Activated CD8-positive, alpha-beta memory T cell treated with anti-CD3 and anti-CD28 coated beads, Interleukin-2, amount 50 U/mL, for 4 hours (primary cell): ENCODE measurements around the gene PALS1.

ENCODE experiments used
- DNase-seq: peaks from one replicate; pipeline ENCODE4 v3.0.0-alpha.2; 2020

PALS1 gene

DNA sequence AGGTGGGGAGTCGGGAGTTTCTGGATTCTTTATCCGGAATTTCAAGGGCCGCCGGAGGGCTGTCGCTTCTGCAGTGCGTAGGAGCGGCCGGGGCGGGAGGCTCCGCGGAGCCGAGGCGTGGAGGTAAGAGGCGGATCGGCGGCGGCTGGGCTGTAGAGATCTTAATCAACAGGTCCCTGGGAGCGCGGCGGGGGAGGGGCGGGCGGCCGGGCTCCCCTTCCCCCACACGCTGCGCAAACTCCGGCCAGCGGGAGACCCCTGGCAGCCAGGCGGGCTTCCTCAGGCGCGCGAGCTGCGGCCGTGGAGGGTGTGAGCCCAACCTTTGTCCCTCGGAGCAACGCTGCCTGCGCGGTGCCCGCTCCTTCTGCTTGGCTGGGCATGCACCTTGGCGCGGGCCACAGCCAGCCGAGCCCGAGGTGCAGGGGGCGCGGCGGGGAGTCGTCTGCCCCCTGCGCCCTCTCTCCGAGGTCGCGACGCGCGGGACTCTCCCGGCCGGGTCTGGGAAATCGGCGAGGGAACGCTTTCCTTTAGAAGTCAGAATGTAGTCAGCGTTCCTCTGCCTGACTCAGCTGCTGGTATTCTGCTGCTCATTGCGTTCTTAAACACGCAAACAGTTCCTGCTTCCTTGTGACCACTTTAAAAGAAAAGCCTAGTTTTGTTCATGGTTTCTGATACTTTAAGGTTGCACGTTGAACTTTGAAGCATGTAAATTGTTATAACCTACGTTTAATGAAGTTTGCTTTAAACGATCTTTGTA lies at the start of gene PALS1:
Gene PALS1, plus strand, starts transcription at position 25 of the 757 bp plus-strand sequence. CDS start 37,736 bp downstream, outside the sequence.
- DNase-seq, result no peak

DNA sequence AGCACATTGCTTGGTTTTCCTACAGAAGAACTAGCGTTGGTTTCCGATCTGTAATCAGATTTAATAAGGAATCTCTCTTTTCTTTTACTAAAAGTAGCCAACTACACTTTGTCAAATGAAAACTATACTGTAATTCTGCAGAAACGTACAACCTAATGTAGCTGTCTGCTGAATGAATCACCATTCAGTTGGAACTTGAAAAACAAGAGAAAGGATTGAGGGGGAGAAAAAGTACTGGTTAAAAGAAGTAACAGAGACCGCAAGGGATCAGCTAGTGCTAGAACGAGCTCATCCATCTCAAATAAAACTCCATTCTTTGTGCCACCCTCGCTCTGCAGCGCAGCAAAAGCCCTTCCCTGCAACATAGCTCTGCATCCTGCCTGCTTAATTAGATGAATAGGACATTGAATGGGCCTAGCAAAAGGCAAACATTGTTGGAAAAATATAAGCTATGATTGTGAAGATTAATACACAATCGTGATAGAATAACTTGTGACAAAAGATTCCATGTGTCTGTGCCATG lies 49.4 kb upstream of the PALS1 start:
- DNase-seq, result no peak

DNA sequence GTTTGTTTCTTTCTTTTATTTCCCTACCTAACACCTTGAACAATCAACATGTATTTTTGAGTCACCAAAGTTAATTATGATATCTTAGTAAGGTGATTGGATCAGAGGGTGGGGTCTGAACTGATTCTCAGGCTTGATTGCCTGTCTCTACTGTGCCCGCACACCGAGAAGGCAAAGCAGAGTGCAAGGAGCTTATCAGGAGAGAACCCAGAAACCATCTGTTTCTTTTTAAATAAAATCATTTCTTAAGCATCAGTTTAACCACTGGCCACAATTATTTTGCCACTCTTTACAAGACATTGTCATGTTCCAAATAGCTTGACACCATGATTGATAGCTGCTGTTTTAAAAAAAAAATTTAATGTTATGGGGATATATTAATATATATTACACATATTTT lies 48.9 kb upstream of the PALS1 start:
- DNase-seq, result no peak

DNA sequence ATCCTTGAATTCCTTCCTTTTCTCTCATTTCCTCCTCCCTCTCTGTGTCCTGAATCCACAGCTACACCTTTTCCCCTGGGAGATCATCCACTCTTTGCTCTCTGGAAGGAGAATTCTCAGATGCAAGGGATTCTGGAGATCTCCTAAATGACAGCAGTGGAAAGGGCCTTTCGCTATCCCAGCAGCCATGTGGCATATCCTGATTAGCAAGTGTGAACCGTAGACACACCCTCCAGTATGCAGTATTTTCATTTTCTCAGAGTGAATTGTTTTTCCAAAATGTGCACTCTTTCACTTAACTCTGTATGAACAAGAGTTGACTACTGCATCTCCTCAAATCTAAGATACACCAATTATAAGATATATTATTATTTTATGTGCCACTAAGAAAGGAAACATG lies 46.0 kb upstream of the PALS1 start:
- DNase-seq, result no peak

DNA sequence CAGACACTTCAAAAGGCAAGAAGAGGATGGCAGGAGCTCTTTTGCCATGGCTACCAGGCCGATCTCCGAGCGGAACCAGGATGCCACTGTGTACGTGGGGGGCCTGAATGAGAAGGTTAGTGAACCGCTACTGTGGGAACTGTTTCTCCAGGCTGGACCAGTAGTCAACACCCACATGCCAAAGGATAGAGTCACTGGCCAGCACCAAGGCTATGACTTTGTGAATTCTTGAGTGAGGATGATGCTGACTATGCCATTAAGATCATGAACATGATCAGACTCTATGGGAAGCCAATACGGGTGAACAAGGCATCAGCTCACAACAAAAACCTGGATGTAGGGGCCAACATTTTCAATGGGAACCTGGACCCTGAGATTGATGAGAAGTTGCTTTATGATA lies 42.2 kb upstream of the PALS1 start:
- DNase-seq, result no peak

DNA sequence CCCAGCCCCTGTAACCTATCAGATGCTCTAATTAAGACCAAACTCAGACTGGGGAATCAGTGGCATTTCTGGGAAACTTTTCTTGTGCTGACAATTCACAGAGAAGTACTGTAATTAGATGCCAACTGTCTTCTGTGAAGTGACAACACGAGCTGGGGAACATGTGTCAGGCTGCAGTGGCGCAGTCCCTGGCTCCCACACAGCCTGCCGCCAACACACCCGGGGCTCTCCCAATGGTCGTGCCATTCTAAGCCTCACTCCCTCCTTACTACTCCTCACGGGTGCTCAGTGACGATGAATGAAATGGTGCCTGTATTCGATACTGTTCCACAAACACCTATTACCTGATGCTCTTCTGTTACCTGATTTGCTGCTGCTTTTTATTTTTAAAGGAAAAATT lies 33.4 kb upstream of the PALS1 start:
- no peak for DNase-seq

DNA sequence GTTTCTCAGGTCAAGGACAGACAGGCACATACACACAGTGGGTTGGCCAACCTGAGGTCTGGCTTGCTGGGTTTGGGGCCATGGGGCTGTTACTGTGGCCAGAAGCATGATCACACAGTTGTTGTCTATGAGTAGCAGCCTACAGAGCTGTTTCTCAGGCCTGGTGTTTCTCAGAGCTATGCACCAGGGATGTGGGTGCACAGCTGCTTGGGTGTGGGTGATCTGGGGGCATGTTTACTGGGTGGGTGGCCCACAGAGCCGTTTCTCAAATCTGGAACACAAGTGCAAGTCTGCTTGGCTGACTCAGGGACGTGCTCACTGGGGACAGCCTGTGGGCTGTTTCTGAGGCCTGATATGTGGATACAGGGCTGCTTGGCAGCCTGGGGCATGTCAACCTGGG lies 23.1 kb upstream of the PALS1 start:
- DNase-seq, result no peak

DNA sequence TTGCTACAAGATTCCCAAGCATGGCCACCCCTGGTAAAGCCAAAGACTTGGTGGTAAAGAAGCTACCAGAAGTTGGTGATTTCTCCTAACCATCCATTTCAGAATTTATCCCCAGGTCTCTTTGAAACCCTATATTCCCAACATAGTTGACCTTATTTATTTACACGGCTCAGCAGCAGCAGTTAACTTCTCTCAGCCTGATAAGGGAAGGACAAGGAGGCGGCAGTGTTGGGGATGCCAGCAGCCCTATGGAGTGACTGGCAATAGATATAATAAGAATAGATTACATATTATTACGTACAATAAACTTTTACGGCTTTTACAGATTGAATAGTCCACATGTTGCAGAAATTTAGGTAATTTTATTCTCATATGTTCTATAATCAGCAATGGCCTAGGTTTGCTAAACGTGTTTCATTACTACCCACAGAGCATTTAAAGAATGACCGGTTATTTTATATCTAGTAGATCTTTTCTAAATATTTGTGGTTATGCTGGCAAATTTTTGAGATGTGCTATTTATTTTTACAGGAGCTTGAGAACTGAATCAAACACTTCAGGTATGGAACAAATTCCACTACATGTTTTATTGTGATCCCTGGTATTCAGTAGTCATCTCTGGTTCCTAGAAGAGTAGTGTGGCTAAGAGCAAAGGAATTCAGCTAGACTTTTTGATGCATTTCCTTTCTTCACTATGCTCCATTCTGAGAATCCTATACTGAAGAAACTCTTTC lies 19.8 kb upstream of the PALS1 start:
- DNase-seq, result no peak

DNA sequence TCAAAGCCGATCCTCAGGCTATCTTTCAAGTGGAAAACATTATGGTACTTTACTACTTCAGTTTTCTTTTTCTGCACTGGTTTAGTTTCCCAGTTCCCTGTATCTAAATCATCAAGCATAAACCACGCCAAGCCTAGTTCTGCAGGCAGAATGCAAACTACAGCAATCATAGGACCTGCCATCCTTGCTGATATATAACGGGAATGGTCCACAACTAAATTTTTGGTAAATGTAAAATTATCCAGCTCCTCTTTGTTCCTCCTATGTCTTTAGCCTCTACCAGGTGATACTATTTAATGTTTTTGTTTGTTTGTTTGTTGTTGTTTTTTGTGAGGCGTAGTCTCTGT lies 19.3 kb upstream of the PALS1 start:
- DNase-seq, result no peak

DNA sequence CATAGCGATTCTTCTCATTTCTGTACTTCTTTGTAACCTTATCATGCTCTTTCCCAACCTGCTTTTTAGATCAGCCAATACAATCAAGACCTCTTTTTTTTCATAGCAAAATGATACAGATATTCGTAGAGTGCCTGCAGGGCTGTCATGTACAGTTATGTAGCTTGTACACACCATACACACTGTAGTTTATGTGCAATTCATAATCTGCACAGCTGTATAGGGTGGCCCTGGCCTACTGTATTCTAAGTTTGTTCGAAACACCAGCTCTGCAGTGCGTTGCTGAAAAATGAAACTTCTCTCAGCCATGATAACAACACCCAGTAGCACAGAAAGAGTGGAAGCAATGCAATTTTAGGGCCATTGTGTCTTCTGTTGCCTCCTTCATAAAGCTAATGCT lies 15.7 kb upstream of the PALS1 start:
- DNase-seq, result no peak

DNA sequence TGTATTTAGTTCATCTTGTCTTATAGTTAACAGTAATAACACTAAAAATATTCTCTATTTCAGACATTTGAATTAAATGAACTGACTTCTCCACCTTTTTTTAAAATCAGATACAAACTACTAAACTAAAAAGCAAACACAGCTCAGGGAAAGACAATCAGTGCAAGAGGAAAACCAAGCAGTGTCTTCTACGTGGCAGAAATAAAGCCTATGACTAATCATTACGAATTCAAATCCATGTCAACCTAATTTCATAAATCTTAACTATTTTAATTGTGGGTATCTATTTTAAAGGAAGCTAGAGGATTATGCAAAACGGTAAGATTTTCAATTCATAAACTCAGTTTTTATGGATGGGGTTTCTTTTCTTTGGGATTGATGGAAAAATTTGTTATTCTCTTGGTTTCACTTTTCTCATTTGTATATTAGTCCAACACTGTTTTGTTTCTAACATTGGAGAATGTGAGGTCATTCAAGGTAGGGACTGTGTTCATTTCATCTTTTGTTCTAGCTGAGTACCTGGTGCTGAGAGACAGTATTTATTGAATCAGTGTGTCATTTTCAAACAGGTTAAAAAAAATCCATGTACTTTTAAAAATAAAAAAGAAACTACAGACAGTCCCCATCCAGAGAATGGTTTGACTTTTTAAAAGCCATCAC lies 12.8 kb upstream of the PALS1 start:
- DNase-seq, result no peak

DNA sequence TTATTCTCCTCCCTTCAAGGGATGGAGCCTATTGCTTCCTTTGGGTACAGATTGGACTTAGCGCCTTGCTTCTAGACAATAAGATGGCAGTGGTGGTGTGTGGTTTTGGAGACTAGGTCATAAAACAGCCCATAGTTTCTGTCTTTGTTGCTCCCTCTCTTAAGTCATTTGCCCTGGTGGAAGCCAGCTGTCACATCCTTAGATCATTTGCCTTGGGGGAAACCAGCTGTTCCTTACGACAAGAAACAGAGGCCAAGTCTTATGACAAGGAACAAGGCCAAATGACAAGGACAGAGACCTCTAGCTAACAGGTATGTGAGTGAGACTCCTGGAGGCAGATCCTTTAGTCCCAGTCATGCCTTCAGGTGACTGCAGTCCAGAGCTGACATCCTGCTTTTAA lies 9.2 kb upstream of the PALS1 start:
- DNase-seq, result no peak

DNA sequence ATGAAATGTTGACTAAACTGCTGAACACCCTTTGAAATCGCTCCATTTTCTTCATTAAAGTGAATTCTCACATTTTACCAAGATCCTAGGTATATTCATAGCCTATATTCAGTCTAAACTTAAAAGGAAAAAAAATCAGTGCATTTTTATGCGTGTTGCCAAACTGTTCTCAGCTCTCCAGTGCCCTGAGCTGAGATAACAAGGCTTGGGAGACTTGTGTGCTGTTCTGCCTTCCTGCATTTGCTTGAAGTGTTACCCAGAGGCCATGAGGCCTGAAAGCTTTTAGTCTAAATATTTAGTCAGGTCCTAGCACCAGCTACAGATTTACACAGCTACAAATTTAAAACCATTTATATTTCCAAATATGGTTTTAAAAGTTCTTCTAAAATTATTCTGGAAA lies 8.6 kb upstream of the PALS1 start:
- no peak for DNase-seq

DNA sequence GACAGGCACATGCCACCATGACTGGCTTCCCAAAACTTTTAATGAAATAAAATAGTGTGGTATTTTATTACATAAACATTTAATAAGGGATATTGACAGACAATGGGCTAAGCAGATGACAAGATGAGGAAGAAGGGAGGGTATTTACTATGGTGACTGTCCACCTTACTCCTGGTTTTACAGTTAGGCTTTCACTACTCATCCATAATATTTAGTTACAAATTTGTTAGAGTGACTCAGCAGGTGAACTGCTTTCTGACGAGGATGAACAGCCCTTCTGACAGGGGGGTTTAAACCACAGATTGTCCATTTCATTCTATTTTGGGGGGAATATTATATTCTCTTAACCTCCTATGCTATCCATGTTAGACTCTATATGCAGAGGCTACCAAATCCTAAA lies 3.6 kb upstream of the PALS1 start:
- no peak for DNase-seq

DNA sequence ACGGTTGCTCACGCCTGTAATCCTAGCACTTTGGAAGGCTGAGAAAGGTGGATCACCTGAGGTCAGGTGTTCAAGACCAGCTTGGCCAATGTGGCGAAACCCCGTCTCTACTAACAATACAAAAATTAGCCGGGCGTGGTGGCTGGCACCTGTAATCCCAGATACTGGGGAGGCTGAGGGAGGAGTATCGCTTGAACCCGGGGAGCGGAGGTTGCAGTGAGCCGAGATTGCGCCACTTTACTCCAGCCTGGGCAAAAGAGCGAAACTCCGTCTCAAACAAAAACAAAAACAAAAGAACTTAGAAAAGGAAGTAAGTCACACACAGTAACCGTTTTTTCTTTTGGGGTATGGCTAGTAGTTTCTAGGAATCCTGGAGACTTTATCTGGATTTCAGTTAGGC lies 1.7 kb upstream of the PALS1 start:
- no peak for DNase-seq

DNA sequence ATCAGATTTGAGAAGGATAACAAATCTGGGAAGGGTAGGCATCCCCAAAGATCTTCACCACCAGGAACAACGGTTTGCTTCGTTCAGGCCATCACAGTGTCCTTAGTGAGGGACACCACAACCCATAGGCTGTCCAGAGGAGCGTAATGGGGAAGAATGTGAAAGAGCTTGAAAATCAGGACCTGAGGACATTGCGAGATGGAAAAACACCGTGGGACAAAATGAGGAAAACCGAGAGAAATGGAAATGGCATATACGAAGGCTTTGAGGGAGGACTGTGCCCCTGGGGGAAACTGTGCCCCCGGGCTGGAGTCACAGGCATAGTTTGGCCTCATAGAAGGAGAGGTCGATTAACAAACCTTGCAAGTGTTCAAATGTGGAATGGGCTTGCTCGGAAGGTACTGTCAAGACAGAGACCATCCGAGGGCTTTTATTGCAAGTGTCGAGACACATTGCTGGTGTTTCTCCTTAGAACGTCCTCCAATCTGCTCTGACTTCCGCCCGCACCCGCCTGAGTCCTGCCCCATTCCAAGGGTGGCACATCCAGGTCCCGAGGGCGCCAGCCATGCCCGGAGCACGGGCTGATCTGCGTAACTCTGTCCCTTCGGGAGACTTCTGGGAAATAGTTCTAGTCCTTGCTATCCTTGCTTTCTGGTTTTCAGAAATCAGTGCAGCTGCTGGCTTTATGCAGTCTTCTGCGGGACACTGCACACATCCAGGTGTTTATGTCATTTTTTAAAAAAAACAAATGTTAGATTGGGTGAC lies 885 bp upstream of the PALS1 start:
- DNase-seq, result peak; percentile 19

DNA sequence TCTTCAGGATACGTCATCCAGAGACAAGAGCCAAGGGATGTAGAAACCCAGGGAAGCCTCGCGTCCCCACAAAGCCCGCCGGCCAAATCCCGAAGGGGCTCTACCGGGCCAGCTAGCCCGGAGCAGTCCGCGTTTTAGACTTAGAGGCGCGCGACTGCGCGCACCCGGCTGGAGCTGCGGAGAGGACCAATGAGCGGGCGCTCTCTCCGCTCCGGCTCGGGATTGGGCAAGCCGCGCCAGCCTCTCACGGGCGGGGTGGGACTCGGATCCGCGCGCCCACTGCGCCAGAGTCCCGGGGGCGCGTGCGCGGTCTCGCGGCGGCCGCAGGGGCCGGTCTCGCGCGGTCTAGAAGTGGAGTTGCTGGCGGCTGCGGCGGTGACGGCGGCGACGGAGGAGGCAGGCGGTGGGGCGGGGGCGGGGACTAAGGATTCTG lies 241 bp upstream of the PALS1 start:
- DNase-seq, result peak; percentile 91

DNA sequence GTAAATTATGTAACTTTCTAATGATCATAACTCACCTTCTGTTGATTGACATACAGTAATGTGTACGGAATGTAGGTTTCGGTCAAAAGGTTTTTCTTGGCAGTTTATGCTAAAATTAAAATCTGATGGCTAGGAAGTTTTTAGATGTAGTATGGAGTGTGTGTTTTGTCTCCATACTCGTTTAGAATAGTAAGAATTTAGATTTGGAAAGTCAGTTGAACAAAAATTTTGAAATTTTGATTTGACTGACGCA lies 859 bp downstream of the PALS1 start:
- no peak for DNase-seq

DNA sequence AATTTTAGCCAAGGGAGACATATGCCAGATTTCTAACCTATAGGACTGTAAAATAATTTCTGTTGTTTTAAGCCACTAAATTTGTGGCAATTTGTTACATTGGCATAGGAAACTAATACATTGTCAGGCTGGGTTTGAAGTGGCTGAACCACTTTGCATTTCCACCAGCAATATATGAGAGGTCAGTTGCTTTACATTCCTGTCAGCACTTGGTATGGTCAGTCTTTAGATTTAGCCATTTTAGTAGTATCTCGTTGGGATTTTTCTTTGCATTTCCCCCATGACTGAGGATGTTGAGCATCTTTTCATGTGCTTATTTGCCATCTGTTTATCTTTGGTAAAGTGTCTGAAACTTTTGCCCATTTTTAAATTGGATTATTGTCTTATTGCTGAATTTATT lies 3.9 kb downstream of the PALS1 start:
- DNase-seq, result no peak

DNA sequence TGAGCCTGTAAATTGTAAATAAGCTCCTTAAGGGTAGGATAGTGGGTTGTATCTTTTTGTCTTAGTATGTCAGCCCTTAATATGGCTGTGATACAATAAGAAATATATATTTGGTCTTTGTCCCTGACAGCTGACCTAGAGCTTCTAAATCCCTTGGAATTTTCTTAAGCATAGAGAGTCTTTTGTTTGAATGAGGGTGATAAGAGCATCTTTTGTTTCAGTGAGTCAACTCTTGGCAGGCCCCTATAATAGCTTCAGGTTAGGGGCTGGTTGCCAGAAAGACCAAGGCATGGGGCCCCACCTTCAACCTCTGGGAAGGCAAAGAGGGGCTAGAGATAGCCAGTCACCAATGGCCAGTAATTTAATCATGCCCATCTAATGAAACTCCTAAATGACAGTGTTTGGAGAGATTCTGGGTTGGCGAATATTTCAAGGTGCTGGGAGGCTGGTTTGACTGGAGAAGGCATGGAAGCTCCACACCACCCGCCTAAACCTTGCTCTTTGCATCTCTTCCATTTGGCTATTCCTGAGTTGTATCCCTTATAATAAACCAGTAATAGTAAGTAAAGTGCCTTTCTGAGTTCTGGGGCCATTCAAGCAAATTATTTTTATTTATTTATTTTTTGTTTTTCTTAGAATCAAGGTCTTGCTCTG lies 10.5 kb downstream of the PALS1 start:
- DNase-seq, result no peak

DNA sequence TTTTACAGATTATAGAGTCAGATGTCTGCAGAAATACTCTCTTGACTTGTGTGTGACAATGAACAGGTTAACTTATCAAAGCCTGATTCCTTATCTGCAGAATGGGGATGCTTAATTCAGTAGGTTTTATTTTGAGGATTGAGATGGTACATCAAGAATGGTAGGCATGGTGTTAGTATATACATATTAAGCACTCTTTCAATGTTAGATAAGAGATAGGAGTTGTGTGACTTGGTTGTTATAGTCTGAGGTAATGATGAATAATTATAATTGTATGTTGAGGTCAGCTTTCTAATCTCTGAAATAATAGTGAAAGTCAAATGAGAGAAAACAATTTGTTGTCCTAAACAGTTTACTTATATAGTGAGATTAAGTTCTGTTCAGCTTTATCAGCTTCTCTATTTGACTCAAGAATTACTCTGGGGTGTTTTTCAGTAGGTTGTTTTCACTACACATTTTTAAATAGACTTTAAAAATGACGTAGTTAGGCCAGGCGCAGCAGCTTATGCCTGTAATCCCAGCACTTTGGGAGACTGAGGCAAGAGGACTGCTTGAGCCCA lies 11.9 kb downstream of the PALS1 start:
- DNase-seq, result no peak

DNA sequence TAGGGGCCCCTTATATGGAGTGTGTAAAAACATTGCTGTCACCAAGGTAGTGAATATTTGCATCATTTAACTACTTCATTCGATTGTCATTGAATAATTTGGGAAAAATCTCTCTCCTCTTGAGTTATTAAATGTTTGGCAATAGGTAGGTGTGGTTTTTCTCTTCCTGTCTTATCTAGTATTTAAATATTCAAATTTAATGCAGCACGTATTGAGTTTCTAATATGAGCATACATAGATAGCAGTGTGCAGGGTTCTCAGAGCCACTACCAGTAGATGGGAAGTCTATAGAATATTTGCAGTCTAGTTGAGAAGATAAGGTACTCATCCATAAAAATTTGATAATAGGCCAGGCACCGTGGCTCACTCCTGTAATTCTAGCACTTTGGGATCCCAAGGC lies 16.7 kb downstream of the PALS1 start:
- no peak for DNase-seq

DNA sequence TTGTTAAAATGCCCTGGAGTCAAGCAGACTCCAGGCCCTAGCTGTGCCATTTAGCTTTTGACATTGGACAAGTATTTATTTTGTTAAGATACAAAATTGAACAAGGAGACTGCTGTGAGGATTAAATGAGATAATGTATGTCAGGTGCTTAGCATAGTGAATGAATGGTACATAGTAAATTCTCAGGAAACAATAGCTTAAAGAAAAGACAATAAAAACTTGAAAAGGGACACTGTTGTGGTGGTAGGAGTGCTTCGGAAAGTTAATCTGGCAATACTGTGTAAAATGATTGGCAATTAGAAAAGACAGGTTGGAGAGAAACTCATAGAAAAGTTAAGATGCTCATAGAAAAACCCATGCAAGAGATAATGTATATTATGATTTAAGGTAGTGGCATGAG lies 19.7 kb downstream of the PALS1 start:
- no peak for DNase-seq
